ENCODE results near the gene ZNF283.

ZNF283 gene

GRCh38 chr19:43826787-43827754 lies at the start of gene ZNF283:
ZNF283 (plus strand) TSS chr19:43827321; CDS start chr19:43833505, 6,184 bp downstream.
- Histone ChIP-seq H3K4me3 (peak within 1 kb of the TSS; percentile 92), H3K9ac (ENCODE audit: insufficient read length) (peak within 1 kb of the TSS; percentile 85), H3K36me3 (ENCODE audit: insufficient read depth, low read length) (peaks cover 24% of the 10 kb centered on the region), H3K9me3 (ENCODE audit: low read depth, low read length) (no peaks in the 10 kb centered on the region), H3K27ac (no peak within 1 kb of the TSS)
- TF ChIP-seq POLR2AphosphoS5 (IDR thresholded peaks at IDR 0.05; ENCODE audit: borderline replicate concordance, low read depth, low read length) (peak; percentile 71), EZH2 (IDR thresholded peaks at IDR 0.05) (no peak), FOXP2 (optimal IDR thresholded peaks at IDR 0.05; ENCODE audit: control extremely low read depth, extremely low read length, insufficient read depth) (no peak)
- peak; percentile 22 for DNase-seq (ENCODE audit: low read depth, low spot score)

DNA sequence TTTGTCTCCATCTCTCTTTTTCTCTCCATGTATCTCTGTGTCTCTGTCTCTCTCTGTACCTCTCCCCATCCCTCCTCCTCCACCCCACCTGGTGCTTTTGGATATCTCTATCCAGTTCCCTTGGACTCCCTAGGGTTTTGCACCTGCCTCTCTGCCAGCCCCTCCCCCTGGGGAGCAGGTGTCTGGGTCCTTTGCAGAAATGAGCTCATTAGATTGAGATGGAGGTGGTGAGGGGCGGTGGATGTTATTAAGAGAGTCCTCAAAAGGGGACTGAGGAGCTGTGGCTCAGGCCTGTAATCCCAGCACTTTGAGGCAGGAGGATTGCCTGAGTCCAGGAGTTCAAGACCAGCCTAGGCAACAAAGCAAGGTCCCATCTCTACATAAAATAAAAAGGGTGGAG lies 48.5 kb upstream of the ZNF283 start:
- no peak for TF ChIP-seq FOXP2 (optimal IDR thresholded peaks at IDR 0.05; ENCODE audit: control extremely low read depth, extremely low read length, insufficient read depth)
- TF ChIP-seq POLR2AphosphoS5 (IDR thresholded peaks at IDR 0.05; ENCODE audit: borderline replicate concordance, low read depth, low read length), result no peak
- TF ChIP-seq EZH2 (IDR thresholded peaks at IDR 0.05), result no peak
- Histone ChIP-seq H3K4me3 (no peak overlapping the region), H3K27ac (no peak overlapping the region), H3K9me3 (ENCODE audit: low read depth, low read length) (no peaks in the 10 kb centered on the region), H3K9ac (ENCODE audit: insufficient read length) (no peak overlapping the region), H3K36me3 (ENCODE audit: insufficient read depth, low read length) (no peaks in the 10 kb centered on the region)
- DNase-seq (ENCODE audit: low read depth, low spot score), result no peak

DNA sequence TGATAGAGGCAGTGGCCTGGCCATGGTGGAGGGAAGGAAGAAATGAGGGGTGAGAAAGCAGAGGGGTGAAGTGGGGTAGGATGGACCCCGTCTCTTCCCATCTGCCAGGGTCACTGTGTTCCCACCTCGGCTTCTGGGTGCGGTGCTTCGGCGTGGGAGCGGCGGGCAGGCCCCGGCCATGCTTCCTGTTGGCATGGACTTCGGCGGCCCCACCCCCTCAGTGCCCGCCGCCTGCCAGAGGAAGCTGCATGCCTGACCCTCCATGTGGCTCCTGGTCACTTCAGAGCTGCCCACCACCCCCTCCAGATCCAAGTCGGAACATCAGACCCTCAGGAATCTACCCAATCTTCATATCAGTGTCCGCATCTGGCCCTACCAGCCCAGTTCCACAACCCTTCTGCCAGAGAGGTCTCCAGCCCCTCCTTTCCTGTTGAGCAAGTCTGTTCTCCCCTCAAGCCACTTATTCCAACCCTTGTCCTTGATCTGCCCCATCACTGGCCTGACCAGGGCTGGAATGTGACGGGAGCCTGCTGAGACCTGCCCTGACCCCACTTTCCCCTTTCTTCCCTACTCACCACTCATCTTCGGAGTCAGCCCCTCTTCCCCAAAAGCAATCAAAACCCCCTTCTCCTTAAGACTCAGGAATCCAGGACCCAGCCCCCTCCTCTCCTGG lies 47.8 kb upstream of the ZNF283 start:
- no peak overlapping the region for H3K9ac ChIP-seq (ENCODE audit: insufficient read length)
- no peak for DNase-seq (ENCODE audit: low read depth, low spot score)
- TF ChIP-seq EZH2 (IDR thresholded peaks at IDR 0.05) (no peak), POLR2AphosphoS5 (IDR thresholded peaks at IDR 0.05; ENCODE audit: borderline replicate concordance, low read depth, low read length) (no peak), FOXP2 (optimal IDR thresholded peaks at IDR 0.05; ENCODE audit: control extremely low read depth, extremely low read length, insufficient read depth) (no peak)
- no peak overlapping the region for H3K4me3 ChIP-seq
- H3K27ac ChIP-seq, result no peak overlapping the region
- no peaks in the 10 kb centered on the region for H3K36me3 ChIP-seq (ENCODE audit: insufficient read depth, low read length)
- no peaks in the 10 kb centered on the region for H3K9me3 ChIP-seq (ENCODE audit: low read depth, low read length)

DNA sequence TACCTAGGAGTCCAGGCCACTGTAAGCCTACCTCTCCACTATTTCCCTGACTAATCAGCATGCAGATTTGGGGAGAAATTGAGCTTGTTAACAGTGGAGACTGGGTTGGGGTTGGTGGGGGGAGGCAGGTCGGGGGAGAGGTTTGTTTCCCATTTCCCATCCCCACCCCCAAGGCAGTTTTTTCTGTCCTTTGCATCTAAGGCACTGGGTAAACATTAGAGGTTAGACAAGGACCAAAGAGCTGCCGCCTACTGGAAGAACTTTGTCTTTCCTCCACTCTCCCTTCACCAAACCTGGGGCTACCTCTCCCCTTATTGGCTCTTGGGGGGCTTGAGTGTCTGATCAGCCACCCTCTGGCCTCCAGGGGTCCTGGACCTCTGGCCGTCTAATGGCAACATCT lies 47.3 kb upstream of the ZNF283 start:
- Histone ChIP-seq H3K4me3 (no peak overlapping the region), H3K9me3 (ENCODE audit: low read depth, low read length) (no peaks in the 10 kb centered on the region), H3K36me3 (ENCODE audit: insufficient read depth, low read length) (no peaks in the 10 kb centered on the region), H3K27ac (no peak overlapping the region), H3K9ac (ENCODE audit: insufficient read length) (no peak overlapping the region)
- TF ChIP-seq POLR2AphosphoS5 (IDR thresholded peaks at IDR 0.05; ENCODE audit: borderline replicate concordance, low read depth, low read length), result no peak
- TF ChIP-seq FOXP2 (optimal IDR thresholded peaks at IDR 0.05; ENCODE audit: control extremely low read depth, extremely low read length, insufficient read depth), result no peak
- TF ChIP-seq EZH2 (IDR thresholded peaks at IDR 0.05), result no peak
- no peak for DNase-seq (ENCODE audit: low read depth, low spot score)

- no peaks in the 10 kb centered on the region for H3K36me3 ChIP-seq (ENCODE audit: insufficient read depth, low read length)
- no peak within 1 kb of the TSS for H3K27ac ChIP-seq
- TF ChIP-seq POLR2AphosphoS5 (IDR thresholded peaks at IDR 0.05; ENCODE audit: borderline replicate concordance, low read depth, low read length) (0 out of 2 replicates have a peak, but pooled peaks have one; percentile 31), FOXP2 (optimal IDR thresholded peaks at IDR 0.05; ENCODE audit: control extremely low read depth, extremely low read length, insufficient read depth) (no peak), EZH2 (IDR thresholded peaks at IDR 0.05) (no peak)
- no peak for DNase-seq (ENCODE audit: low read depth, low spot score)
- no peak within 1 kb of the TSS for H3K9ac ChIP-seq (ENCODE audit: insufficient read length)
- no peak within 1 kb of the TSS for H3K4me3 ChIP-seq
- H3K9me3 ChIP-seq (ENCODE audit: low read depth, low read length), result no peaks in the 10 kb centered on the region
These were observed 46.2 kb upstream of the ZNF283 start, which contains the start of gene KCNN4 for GRCh38 chr19:43780706-43781525. KCNN4 (minus strand) TSS chr19:43780973; CDS start chr19:43780861, 112 bp downstream.

- Histone ChIP-seq H3K9ac (ENCODE audit: insufficient read length) (no peak overlapping the region), H3K27ac (no peak overlapping the region), H3K9me3 (ENCODE audit: low read depth, low read length) (no peaks in the 10 kb centered on the region), H3K4me3 (no peak overlapping the region), H3K36me3 (ENCODE audit: insufficient read depth, low read length) (no peaks in the 10 kb centered on the region)
- no peak for DNase-seq (ENCODE audit: low read depth, low spot score)
- no peak for TF ChIP-seq POLR2AphosphoS5 (IDR thresholded peaks at IDR 0.05; ENCODE audit: borderline replicate concordance, low read depth, low read length)
- no peak for TF ChIP-seq EZH2 (IDR thresholded peaks at IDR 0.05)
- no peak for TF ChIP-seq FOXP2 (optimal IDR thresholded peaks at IDR 0.05; ENCODE audit: control extremely low read depth, extremely low read length, insufficient read depth)
These were observed 45.4 kb upstream of the ZNF283 start for GRCh38 chr19:43781630-43782310.

DNA sequence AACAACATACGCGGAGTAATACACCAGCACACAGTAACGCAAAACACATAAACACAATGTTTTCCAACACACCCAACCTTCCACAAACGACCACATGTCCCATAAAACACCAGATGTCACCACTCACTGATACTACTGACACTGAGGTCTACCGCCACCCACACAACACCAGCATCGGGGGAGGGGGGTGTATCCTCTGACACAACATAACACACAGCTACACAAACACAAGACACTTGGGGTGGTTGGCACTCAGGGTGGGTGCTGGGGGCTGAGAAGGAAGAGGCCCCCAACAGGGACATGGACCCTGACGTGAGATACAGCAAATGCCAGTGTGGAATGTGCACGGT lies 44.8 kb upstream of the ZNF283 start:
- H3K9ac ChIP-seq (ENCODE audit: insufficient read length), result no peak overlapping the region
- no peaks in the 10 kb centered on the region for H3K36me3 ChIP-seq (ENCODE audit: insufficient read depth, low read length)
- H3K4me3 ChIP-seq, result no peak overlapping the region
- TF ChIP-seq EZH2 (IDR thresholded peaks at IDR 0.05) (no peak), FOXP2 (optimal IDR thresholded peaks at IDR 0.05; ENCODE audit: control extremely low read depth, extremely low read length, insufficient read depth) (no peak), POLR2AphosphoS5 (IDR thresholded peaks at IDR 0.05; ENCODE audit: borderline replicate concordance, low read depth, low read length) (no peak)
- no peaks in the 10 kb centered on the region for H3K9me3 ChIP-seq (ENCODE audit: low read depth, low read length)
- no peak for DNase-seq (ENCODE audit: low read depth, low spot score)
- H3K27ac ChIP-seq, result no peak overlapping the region

All from SK-N-MC (cell line).